Measurements from ENCODE around the gene ESF1.

- no peak for TF ChIP-seq POLR2AphosphoS5 (IDR thresholded peaks at IDR 0.05; ENCODE audit: low read depth, low read length)
- TF ChIP-seq POLR2A (IDR thresholded peaks at IDR 0.05; ENCODE audit: low read depth, low read length), result no peak
- TF ChIP-seq TAF1 (IDR thresholded peaks at IDR 0.05; ENCODE audit: low read depth, low read length), result no peak
These were observed 46.8 kb upstream of the ESF1 start for GRCh38 chr20:13831476-13831875.
